HG03575 (cell line): Measurements from ENCODE around the gene KIF16B.

Experiments
- ATAC-seq: cut with Tn5 transposase; IDR thresholded peaks from one replicate; pipeline ENCODE4 v1.9.1; 2021; ENCODE audit not compliant: unreplicated experiment, insufficient number of reproducible peaks, low FRiP score; ENCODE audit errors: extremely low read depth

KIF16B gene

DNA sequence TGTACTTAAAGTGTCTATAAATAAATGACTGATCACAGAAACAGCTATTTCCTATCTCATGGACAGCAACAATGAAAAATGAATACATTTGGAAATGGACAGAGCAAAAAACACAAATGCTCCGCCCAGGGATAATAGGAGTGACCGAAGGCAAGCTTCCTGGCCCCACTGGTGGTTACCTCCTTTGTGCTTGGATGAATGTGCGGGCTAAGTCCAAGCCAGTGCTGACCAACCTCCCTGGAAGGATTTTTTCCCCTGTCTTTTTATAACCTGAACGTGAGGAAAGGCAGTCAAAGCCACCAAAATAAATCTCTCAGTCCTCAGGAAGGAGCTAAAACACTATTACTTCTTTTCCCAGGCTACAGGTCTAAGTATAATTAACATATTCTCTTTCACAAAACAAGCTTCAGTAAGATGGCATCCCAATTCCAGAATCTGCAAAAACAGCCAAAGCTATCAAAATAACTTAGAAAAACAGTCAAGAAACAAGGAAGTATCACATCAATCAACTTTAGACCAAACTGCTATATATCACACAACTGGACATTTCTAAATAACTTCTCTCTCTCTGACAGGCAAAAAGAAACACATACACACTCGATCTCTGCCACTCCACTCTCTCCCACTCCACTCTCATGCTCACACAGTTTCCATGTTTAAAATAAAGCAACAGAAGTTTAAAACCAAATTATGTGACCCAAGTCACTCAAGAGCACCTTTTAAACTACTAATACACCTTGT lies 10.0 kb downstream of the KIF16B start:
- ATAC-seq: no peak

DNA sequence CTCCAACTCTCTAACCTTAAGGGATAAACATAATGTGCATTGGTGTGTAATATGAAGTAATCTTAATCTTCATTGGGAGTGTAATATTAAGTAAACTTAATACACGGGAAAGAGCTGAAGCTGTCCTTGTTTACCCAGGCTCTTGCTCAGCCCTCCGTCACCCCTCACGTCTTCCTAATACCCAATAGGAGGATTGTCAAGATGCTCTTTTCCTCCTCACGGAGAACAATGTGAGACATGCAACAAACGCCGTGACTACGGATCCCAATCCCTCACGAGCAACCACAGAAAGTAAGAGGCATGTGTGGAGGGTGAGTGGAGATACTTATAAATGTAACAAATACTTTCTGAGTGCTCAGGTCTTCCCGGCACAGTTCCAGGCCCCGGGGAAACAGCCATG lies 11.0 kb downstream of the KIF16B start:
- ATAC-seq: no peak

DNA sequence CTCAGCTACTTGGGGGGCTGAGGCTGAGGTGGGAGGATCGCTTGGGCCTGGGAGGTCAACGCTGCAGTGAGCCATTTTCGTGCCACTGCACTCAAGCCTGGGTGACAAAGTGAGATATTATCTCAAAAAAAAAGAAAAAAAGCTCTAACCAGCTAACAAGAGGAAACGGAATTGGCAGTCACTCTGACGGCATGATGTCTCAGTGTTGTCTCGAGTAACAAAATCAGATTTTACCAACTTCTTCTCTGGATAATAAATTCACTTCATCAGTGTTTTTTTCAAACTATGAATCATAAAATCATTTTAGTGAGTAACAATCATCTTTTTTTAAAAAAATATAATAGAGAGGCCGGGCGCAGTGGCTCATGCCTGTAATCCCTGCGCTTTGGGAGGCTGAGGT lies 12.6 kb downstream of the KIF16B start:
- no peak for ATAC-seq

DNA sequence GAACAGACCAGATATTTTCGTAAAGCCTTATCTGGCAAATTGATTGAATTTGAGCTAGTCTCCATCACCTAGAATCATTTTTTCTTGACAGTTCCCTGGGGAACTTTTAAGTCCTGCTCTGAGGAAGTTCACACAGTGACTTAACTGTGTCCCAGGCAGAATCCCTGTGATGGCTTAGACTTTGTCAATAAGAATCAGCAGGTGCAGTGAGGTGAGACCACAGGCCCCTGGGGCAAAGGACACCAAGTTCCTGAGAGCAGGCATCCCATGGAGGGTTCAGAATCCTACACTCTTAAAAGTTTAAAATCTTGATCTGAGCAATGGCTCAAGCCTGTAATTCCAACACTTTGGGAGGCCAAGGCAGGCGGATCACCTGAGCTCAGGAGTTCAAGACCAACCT lies 13.0 kb downstream of the KIF16B start:
- no peak for ATAC-seq

DNA sequence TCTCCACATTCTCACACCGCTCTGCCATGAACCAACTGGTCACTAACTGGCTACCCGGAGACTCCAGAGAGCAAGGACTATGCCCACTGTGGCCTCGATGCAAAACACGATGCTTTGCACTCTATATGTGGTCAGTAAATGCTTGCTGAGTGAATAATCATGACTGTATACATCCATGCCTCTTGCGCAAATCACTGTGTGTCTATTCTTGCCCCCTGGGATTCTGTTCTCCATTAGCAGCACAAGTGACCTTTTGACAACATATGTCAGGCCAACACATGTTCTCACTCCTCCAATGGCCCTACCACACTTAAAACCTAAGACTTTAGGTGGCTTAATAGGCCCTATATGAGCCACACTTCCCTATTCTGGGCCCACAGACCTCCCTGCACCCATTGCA lies 16.9 kb downstream of the KIF16B start:
- ATAC-seq: no peak

DNA sequence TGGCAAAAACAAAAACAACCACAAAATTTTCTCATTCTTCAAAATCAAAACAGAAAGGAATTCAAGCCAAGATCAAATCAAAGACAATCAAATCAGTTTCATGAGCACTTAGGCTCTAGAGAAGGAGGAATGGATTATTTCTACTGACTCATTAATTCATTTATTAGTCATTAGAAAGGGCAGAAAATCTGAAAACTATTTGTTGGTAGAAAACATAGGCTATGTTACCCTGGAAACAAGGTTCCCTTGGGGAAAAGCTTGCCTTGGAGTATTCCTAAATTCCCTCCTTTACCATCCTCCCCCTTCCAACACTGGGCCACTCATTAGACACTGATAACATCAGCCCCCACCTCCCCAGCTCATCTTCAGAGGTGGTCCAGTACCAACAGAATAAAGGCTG lies 17.5 kb downstream of the KIF16B start:
- no peak for ATAC-seq

DNA sequence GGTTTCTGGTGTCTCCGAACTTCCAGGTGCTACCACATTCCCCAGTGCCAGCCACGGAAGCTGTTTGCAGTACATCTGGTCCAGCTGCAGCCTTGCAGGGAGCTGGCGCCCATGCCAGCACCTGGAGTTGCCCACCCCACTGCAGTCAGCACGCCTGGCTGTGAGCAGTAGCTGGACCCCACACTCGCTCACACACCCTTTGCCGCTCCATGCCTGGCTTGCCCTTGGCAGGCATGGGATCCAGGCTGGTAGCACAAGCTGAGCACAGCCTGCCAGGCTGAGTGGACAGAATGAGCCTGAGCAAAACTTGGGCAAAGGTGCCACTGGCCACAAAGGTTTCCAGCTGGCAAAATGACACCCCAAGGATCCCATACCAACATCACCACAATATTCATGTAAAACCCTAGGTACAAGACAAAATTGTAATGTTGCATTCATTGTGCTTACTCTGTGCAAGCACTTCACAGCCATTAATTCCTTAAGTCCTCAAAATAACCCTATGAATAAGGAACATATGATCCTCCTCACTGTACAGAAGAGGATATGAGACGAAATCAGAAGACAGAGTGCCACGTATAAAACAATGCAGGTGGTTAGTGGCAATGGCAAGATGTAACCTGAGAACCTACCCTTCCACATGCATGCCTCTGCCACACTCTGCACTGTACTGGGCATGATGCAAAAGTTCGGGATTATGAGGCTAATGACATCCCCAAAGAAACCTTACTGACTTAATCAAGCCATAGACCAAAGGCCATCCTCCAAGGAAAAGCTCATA lies 18.3 kb downstream of the KIF16B start:
- no peak for ATAC-seq

DNA sequence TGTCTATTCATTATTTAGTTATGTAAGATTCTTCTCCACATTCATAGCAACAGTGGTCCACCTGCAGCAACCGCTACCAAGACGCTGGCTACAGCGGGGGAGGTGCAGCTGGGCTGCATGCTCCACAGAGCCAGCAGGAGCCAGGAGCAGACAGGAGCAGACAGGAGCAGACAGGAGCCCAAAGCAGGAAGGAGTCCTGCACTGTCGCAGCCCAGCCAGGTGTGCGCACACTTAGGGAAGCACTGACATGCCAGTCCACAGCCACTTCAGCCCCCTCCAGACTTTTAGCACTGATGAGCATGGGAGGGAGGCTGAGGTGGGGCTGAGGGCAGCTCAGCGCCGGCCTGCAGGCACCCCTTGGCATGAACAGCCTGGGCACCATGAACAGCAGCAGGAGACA lies 19.6 kb downstream of the KIF16B start:
- ATAC-seq: no peak

DNA sequence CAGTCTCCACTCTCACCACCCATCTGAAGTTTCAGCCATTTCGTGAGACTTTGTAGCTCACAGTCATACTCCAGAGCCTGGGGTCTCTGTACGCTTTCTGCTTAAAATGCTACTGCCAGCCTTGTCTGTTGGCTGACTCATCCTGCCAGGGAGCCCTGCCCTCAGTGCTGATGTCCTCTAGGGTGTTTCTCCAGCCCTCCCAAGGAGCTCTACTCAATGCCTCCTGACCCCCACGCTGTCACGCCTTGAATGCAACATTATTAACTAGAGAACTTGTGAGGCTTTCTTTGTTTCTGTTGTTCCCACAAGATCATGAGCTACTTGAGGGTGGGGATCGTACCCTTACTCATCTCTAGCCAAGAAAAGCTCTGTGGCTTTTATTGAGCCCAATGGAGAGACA lies 20.1 kb downstream of the KIF16B start:
- ATAC-seq: no peak

DNA sequence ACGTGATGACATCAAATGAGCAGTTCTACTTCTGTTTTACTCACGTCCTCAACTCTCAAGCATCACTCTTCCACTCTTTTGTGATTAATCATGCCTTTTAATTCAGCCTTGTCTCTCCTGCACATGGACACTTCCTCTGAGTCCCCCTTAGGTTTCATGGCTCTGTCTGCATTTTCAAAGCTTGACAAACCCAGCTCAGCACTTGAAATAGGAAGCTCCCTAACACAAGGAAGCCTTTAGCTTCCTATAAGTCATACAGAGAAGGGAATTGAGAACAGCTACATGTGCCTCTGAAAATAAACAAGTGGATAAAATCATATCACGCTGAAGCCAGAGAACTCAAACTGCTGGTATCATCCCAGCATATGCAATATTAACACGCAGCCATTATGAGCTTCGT lies 21.2 kb downstream of the KIF16B start:
- no peak for ATAC-seq

DNA sequence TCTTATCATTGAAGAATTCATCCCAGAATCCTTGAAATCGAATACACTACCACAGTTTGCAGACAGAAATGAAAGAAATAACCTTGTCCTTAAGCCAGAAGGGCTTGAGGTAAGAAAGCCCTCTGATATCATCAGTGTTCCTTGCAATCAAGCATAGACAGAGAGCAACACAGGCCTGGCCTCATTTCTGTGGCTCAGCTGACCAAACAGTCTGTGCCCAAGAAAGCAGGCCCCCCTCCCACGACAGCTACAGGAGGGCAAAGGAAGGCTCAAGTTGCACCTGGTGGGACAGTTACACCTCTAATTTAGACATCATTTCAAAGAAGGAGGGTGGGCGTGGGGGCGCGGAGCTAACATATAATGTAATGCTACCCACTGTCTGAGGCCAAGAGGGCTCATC lies 21.6 kb downstream of the KIF16B start:
- no peak for ATAC-seq

DNA sequence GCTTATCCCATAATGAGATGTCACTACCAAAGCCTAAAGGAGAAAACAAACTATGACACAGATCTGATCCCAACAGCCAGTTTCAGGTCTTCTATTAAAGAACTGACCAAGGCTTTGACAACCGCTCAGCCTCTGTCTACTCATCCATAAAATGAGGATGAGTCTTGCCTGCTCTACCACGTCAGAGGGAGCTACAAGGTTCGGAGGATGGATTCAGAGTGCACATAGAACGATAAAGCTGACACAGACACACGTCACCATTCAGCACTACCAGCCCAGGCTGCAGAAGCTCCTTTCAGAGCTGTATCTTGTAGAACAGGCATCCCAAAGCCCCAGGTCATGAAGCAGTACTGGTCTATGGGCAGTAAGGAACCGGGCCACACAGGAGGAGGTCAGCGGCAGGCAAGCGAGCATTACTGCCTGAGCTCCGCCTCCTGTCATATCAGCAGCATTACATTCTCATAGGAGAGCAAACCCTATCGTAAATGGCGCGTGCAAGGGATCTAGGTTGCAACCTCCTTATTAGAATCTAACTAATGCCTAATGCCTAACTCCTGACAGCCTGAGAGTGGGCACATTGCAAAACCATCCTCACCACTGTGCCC lies 25.1 kb downstream of the KIF16B start:
- ATAC-seq: no peak

DNA sequence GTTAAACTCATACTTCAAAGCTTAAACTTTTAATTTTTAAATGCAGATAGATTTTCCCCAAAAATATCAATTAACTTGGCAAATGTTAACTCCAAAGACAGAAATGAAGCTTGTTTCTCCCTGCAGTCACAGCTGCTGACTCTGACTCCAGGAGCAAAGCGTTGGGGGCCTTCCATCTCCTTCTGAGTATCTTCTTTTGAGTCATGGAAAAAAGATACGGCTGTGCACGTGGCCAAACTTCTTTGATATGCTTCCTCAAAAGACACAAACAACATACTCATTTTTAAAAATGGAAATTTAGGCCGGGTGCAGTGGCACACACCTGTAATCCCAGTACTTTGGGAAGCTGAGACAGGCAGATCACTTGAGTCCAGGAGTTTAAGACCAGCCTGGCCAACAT lies 28.3 kb downstream of the KIF16B start:
- no peak for ATAC-seq

DNA sequence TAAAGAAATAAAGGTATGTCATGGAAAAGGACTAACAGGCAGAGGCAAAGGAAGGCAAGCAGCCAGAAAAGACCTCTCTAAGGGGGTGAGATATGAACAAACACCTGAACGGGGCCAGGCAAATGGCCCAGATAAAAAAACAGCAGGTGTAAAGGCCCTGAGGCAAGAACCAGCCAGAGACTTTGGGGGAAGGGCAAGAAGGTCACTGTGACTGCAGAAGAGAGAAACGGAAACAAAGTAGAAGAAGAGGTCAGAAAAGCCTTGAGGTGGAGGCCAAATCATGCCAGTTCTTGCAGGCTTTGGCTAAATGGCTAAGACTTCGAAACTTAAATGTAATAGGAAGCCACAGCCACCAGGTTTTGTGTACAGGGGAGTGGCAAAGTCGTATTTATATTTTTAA lies 30.8 kb downstream of the KIF16B start:
- no peak for ATAC-seq

DNA sequence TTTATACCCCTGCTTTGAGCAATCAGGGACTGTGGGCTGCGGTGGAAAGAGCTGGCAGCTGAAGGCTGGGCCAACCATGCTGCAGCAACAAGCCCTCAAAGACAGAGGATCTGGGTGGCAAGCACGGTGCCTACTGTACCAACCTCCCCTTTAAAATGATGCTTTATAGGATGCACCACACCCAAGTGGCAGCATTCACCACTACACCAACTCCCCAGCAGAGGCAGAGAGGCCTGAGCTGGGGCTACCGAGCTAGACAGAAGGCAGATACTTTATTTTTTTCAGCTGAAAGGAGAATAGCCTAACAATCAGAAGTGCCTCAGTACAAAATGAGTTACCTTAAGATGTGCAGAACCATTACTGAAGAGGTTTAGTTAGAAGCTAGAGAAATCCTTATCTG lies 31.4 kb downstream of the KIF16B start:
- no peak for ATAC-seq

DNA sequence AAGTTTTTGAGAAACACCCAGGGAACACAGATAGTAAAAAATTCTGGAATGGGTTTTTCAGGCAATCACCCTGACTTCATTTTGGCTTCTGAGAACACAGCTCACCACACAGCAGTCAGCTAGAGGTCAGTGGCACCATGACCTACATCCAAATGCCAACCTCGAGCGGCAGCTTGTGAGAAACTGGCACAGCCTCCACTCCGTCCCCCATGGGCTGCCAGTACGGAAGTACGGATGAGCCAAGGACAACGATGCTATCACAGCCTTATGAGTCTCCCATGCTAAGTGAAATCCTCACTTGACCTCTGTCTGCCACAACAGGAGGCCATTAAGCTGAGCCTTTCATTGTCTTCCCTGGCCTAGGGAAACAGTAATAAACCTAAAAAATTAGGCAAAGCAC lies 32.0 kb downstream of the KIF16B start:
- ATAC-seq: no peak

DNA sequence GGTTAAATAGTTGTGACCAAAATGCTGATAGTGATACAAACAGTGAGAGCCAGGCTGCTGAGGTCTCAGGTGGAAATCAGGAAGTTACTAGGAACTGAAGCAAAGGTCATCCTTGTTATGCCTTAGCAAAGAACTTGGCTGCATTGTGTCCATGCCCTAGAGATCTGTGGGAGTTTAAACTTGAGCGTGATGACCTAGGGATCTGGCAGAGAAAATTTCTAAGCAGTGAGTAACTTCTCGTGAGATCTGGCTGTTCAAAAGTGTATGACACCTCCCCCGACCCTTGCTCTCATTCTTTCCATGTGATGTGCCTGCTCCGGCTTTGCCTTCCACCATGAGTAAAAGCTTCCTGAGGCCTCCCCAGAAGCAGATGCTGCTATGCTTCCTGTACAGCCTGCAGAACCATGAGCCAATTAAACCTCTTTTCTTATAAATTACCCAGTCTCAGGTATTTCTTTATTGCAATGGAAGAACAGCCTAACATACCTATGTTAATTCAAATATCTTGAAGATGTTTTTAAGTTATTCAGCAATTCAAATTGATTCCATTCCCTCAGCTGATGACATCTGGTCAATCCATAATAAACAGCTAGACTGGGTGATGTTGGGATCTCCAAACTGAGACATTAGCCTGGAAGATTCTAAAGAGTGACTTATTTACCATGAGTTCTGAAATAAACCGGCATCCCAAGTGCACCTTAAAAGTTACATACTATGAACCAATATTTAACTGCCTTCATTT lies 33.8 kb downstream of the KIF16B start:
- ATAC-seq: no peak

DNA sequence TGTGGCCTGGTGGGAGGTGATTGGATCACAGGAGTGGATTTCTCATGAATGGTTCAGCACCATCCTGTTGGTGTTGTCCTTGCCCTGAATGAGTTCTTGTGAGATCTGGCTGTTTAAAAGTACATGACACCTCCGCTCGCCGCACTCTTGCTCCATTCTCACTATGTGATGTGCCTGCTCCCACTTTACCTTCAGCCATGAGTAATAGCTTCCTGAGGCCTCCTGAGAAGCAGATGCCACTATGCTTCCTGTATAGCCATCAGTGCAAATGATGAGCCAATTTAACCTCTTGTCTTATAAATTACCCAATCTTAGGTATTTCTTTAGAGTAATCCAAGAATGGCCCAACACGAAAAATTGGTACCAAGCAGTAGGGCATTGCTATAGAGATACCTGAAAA lies 34.5 kb downstream of the KIF16B start:
- no peak for ATAC-seq

DNA sequence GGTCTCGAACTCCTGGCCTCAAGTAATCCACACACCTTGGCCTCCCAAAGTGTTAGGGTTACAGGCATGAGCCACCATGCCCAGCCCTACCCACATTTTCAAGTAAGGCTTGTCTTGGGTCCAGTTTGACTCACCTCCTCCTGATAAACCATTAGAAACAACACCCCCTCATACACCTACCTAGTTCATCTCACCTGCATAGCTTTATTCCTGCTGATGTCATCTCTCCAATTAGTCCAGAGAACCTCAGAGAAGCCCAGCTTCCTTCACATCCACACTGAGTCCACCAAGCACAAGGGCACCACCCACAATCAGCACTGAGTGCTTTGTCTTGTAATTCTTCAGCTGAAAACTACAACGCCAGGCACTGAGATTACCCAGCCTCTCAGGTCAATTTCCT lies 35.3 kb downstream of the KIF16B start:
- no peak for ATAC-seq
